Neural crest cell (in vitro differentiated cells): ENCODE data around the gene HNRNPLL. TPM values are rescaled to one million over a fixed set of nuclear protein-coding genes. Genes with fewer than 3 reads are reported as not detected.

Experiments
- DNase-seq: peaks from one replicate; pipeline ENCODE4 v3.0.0; 2021; ENCODE audit warnings: low read depth, mixed read lengths, low spot score
- H3K27ac Mint-ChIP-seq: one replicate; pipeline ENCODE4 v1.8.0; 2021; ENCODE audit warnings: mild to moderate bottlenecking, mixed read lengths; ENCODE audit not compliant: unreplicated experiment
- H3K27me3 Mint-ChIP-seq: 2 replicates; pipeline ENCODE4 v1.8.0; 2021; ENCODE audit warnings: low read depth, mild to moderate bottlenecking, mixed read lengths
- H3K36me3 Mint-ChIP-seq: 2 replicates; pipeline ENCODE4 v1.8.0; 2021; ENCODE audit warnings: low read depth, mild to moderate bottlenecking, mixed read lengths
- H3K4me1 Mint-ChIP-seq: 2 replicates; pipeline ENCODE4 v1.8.0; 2021; ENCODE audit warnings: mixed read lengths
- H3K4me3 Mint-ChIP-seq: one replicate; pipeline ENCODE4 v1.8.0; 2021; ENCODE audit warnings: mild to moderate bottlenecking, mixed read lengths
- H3K9me3 Mint-ChIP-seq: 2 replicates; pipeline ENCODE4 v1.8.0; 2021; ENCODE audit warnings: mixed read lengths
- total RNA-seq: library from RNA; stranded (reverse); gene quantifications from 2 replicates; pipeline ENCODE4 v1.2.1, GENCODE V29; 2021
- TF ChIP-seq, protein P1 (sequence below): fragments of 200-600 bp; sonication (generic); conservative IDR thresholded peaks from 2 replicates; pipeline ENCODE4 v1.5.0; 2021; ENCODE audit warnings: antibody characterized with exemption, mild to moderate bottlenecking

The HNRNPLL gene
- total RNA-seq, 1 donor from 2014 or later = 79.9 TPM

DNA sequence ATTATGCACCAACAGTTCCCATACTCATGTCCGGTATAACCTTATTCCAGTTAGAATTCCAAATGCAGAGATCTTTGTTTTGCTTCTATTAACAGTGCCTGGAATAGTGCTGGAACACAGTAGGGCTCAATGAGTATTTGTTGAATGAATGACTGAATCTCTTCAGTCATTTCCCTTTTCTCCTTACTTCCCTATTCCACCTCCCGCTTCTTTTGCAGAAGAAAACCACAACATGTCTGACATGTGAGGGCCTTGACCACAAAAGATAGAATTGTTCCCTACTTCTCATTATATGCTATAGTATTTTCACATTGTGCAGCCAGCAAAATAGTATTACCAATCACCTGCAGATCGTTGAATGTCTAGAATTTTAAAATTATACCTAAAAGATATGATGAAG, 19.5 kb upstream of the HNRNPLL start:
- Mint-ChIP-seq H3K27me3 (no peaks in the 10 kb centered on the region), H3K27ac (no peak overlapping the region), H3K4me1 (no peaks in the 10 kb centered on the region)

DNA sequence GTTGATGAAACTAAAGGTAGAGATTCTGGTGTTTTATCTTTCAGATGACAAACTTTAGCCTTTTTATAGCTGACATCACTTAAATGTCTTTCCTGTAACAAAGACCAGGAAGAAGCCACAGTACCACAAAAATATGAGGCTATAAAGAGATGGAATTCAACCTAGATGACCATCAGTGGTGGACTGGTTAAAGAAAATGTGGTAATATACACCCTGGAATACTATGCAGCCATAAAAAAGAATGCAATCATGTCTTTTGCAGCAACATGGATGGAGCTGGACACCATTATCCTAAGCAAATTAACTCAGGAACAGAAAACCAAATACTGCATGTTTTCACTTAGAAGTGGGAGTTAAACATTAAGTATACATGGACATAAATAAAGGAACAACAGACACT, 18.3 kb upstream of the HNRNPLL start:
- Mint-ChIP-seq H3K36me3 (no peaks in the 10 kb centered on the region), H3K9me3 (no peaks in the 10 kb centered on the region)

More for the DNA sequence above, 19.5 kb upstream of the HNRNPLL start:
- TF ChIP-seq, protein P1, sequence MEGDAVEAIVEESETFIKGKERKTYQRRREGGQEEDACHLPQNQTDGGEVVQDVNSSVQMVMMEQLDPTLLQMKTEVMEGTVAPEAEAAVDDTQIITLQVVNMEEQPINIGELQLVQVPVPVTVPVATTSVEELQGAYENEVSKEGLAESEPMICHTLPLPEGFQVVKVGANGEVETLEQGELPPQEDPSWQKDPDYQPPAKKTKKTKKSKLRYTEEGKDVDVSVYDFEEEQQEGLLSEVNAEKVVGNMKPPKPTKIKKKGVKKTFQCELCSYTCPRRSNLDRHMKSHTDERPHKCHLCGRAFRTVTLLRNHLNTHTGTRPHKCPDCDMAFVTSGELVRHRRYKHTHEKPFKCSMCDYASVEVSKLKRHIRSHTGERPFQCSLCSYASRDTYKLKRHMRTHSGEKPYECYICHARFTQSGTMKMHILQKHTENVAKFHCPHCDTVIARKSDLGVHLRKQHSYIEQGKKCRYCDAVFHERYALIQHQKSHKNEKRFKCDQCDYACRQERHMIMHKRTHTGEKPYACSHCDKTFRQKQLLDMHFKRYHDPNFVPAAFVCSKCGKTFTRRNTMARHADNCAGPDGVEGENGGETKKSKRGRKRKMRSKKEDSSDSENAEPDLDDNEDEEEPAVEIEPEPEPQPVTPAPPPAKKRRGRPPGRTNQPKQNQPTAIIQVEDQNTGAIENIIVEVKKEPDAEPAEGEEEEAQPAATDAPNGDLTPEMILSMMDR = no peak
- no peak for DNase-seq
- Mint-ChIP-seq H3K36me3 (no peaks in the 10 kb centered on the region), H3K9me3 (no peaks in the 10 kb centered on the region), H3K4me3 (no peak overlapping the region)

DNA sequence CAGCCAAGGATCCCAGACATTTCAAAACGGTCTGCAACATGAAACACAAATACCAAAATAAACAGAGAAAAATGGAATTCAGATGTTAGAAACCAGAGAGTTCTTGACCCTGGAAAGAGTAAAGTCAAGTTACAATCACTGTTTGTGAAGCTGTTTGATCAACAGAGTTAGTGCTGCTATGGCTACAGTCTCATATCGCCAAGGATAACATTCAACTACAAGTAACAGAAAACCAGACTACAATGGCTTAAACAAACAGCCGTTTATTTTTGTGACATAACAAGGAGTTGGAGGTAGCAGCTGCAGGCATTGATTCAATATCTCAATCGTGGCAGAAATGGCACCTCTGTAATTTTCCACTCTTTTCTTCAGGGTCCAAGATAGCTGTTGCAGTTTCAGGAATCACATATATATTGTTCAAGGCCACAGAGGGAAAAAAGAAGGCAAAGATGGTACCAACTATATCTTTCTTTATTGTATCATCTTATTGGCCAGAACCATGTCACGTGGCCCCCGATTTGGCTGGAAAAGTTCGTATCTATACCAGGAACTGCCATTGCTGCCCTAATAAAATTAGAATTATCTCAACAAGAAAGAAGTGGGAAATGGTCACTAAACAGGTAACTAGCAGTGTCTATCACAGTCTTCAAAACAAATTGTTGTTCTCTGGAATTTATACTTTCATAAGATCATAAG, 17.7 kb upstream of the HNRNPLL start:
- Mint-ChIP-seq H3K4me3 (no peak overlapping the region), H3K27me3 (no peaks in the 10 kb centered on the region), H3K27ac (no peak overlapping the region), H3K36me3 (no peaks in the 10 kb centered on the region), H3K9me3 (no peaks in the 10 kb centered on the region), H3K4me1 (no peaks in the 10 kb centered on the region)
- TF ChIP-seq, protein P1 = no peak
- DNase-seq = no peak

More for the DNA sequence above, 18.3 kb upstream of the HNRNPLL start:
- TF ChIP-seq, protein P1 = no peak
- H3K4me1 Mint-ChIP-seq = no peaks in the 10 kb centered on the region
- no peaks in the 10 kb centered on the region for H3K27me3 Mint-ChIP-seq
- DNase-seq = no peak
- H3K4me3 Mint-ChIP-seq = no peak overlapping the region
- no peak overlapping the region for H3K27ac Mint-ChIP-seq

DNA sequence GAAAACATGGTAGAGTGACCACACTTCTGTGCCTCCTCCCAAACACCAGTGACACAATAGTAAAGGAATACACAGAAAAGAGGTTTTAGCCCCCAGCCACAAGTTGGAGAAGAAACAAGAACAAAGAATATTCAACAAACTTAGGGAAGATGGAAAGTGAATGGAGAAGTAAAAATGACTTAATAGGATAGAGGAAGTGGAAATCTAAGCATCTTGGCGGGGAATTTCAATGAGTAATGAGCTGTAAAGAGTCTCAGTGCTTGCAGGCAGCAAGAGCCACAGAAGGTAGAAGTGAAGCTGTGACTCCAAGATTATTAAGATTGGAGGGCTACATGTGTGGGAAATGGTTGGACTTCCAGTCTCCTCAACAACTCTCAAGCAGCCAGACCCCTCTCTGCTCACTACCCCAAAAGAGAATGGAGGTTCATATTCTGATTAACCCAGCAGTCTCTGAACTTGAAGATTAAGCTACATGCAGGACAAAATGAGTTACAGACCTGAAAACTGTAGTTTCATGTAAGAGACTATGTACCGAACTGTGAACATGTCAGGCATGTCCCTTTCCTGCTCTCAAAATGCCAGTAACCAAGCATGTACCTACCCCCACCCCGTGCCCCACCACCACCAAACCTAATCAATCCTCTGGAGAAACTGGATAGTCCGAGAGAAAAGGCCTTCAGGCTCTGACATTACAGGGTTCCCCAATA, 16.9 kb upstream of the HNRNPLL start:
- no peaks in the 10 kb centered on the region for H3K36me3 Mint-ChIP-seq
- no peak overlapping the region for H3K27ac Mint-ChIP-seq
- no peaks in the 10 kb centered on the region for H3K27me3 Mint-ChIP-seq
- no peaks in the 10 kb centered on the region for H3K4me1 Mint-ChIP-seq
- no peaks in the 10 kb centered on the region for H3K9me3 Mint-ChIP-seq
- DNase-seq = no peak
- TF ChIP-seq, protein P1 = no peak
- H3K4me3 Mint-ChIP-seq = no peak overlapping the region

DNA sequence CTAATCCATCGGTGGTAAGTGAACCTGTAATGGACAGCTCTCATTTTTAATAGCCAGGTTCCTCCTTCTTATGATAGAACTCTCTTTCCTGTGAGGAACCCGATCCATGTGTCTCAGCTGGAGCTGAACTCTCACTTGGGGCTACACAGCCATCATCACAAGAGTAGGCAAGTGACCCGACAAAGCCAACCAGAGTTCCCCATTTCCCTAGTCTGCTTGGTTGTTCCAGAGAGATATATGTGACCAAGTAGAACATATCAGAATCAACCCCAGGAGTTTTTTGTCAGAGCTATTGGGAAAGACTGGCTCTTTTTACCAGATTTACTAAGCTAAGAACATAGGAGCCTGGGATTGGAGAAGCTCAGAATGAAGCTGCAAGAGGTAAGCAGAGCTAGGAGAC, 14.6 kb upstream of the HNRNPLL start:
- H3K4me1 Mint-ChIP-seq = no peaks in the 10 kb centered on the region
- H3K9me3 Mint-ChIP-seq = no peaks in the 10 kb centered on the region
- TF ChIP-seq, protein P1 = no peak
- H3K27me3 Mint-ChIP-seq = no peaks in the 10 kb centered on the region
- no peak overlapping the region for H3K27ac Mint-ChIP-seq
- H3K4me3 Mint-ChIP-seq = no peak overlapping the region
- DNase-seq = no peak
- H3K36me3 Mint-ChIP-seq = no peaks in the 10 kb centered on the region
